ENCODE results near the gene KRT82. TPM values are rescaled to one million over a fixed set of nuclear protein-coding genes. Genes with fewer than 3 reads are reported as not detected.

KRT82 gene
- total RNA-seq, 4 donors from 2014 or later: 0.46 to 10.3 TPM; not detected in 2

DNA sequence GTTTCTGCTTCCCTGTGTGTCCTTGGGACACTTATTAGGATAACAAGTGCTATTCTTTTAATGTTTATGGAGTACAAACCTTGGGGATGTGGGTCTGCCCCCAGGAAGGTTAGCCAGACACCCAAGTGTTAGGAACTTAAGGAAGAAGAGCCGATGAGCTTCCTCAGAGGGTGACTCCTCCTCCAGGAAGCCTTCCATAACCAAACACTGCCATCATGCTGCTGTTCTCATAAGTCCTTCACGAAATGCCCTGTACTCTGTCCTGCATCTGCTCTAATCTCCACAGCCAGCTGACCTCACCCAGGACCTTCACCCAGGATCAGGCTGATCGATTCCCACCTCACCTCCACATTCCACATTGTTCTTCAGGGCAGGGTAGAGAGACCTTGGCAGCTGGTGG is 37.6 kb downstream of the KRT82 start:
- 63 to 92% methylated on average over 3 of the region's 3 CpGs for WGBS, 2 donors
- TF ChIP-seq POLR2A (IDR thresholded peaks at IDR 0.05): no peak
- TF ChIP-seq, protein P1, sequence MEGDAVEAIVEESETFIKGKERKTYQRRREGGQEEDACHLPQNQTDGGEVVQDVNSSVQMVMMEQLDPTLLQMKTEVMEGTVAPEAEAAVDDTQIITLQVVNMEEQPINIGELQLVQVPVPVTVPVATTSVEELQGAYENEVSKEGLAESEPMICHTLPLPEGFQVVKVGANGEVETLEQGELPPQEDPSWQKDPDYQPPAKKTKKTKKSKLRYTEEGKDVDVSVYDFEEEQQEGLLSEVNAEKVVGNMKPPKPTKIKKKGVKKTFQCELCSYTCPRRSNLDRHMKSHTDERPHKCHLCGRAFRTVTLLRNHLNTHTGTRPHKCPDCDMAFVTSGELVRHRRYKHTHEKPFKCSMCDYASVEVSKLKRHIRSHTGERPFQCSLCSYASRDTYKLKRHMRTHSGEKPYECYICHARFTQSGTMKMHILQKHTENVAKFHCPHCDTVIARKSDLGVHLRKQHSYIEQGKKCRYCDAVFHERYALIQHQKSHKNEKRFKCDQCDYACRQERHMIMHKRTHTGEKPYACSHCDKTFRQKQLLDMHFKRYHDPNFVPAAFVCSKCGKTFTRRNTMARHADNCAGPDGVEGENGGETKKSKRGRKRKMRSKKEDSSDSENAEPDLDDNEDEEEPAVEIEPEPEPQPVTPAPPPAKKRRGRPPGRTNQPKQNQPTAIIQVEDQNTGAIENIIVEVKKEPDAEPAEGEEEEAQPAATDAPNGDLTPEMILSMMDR (IDR thresholded peaks at IDR 0.05): no peak
- intact Hi-C loops (cut with DNase I; ENCODE audit: low total_unique reads): no loop called here
- DNase-seq (ENCODE audit: low spot score in 2 of 2): no peak
- no peak overlapping the region for H3K4me3 ChIP-seq (ENCODE audit: low read depth, poor library complexity, severe bottlenecking)

DNA sequence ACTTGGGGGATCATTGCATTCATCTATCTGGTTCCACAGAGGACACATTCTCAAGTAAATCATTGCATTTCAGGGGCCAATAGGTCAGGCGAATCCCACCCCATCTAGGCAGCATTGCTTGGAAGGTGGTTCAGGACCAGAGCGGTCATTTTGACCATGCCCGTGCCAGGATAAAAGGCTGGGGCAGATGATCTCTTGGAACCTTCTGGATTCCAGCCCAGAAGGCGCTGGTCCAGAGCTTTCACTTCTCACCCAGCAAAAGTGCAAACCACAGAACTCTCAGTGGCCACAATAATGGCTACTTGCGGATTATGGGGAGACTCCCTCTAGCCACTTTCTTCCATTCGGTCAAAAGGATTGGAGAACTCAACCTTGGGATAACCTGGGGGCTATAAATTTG is 38.3 kb downstream of the KRT82 start:
- H3K4me3 ChIP-seq (ENCODE audit: low read depth, poor library complexity, severe bottlenecking): no peak overlapping the region
- DNase-seq (ENCODE audit: low spot score in 2 of 2): no peak
- 84 to 90% methylated on average over 6 of the region's 6 CpGs for WGBS, 2 donors
- TF ChIP-seq POLR2A (IDR thresholded peaks at IDR 0.05): no peak
- TF ChIP-seq, protein P1 (IDR thresholded peaks at IDR 0.05): no peak
- intact Hi-C loops (cut with DNase I; ENCODE audit: low total_unique reads): no loop called here

DNA sequence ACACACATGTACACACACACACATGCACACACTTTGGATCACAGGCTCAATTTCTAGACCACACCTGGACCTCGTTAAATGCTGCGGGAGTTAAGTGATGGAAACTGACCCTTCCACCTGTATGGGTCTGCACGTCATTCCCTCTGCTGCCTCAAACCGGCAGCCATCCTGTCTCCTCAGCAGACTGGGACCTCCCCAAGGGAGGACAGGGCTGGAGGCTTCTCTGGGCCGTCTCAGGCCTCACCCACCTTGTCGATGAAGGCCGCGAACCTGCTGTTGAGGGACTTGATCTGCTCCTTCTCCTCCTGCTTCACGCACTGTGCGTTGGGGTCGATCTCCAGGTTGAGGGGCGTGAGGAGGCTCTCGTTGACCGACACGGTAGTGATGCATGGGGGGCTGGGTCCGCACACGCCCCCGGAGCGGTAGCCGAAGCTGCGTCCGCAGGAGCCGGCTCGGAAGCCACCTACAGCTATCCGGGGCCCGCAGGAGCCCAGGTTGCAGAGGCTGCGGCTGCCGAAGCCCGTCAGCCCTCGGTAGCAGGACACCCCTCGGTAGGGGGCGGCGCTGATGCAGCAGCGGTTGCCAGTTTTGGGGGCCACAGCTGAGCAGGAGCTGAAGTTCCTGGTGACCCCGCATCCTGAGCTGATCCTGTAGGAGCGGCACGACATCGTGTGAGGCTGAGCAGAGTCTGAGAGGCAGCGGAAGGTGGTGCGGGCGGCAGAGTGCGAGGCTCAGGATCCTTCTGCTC is 39.2 kb downstream of the KRT82 start, which contains the start of gene KRT85:
TSS of gene KRT85 (minus strand) at position 744 of the 748 bp plus-strand sequence. CDS start at position 668, 76 bp downstream.
- no peak for DNase-seq (ENCODE audit: low spot score in 2 of 2)
- WGBS, 2 donors: 90% methylated on average over 24 to 36 of the region's 42 CpGs
- intact Hi-C loops (cut with DNase I; ENCODE audit: low total_unique reads): no loop called here
- H3K4me3 ChIP-seq (ENCODE audit: low read depth, poor library complexity, severe bottlenecking): no peak within 1 kb of the TSS
- TF ChIP-seq POLR2A (IDR thresholded peaks at IDR 0.05): no peak
- TF ChIP-seq, protein P1 (IDR thresholded peaks at IDR 0.05): no peak

DNA sequence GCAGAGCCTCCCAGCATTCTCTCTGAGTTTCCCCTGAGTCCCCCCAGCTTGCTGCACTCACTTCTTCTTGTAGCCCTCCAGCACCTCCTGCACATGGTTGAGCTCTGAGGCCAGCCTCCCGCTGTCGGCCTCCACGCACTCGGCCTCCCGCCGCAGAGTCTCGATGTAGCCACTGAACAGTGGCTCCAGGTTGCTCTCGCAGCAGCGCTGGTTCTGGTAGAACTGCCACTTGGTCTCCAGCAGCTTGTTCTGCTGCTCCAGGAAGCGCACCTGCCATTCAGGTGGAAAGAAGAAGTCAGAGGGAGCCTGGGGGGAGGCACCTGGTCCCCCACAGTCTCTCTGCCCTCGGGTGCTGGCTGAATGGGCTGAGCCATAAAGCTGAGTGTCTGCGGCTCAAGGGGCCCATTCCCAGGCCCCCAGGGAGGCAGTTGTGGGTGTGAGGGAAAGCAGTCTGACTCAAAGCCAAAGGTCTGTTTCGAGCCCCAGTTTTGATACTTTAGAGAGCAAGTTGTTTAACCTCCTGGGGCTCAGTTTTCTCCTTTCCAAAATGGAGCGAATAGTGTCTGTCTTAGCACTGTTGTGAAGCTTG is 41.1 kb downstream of the KRT82 start:
- intact Hi-C loops (cut with DNase I; ENCODE audit: low total_unique reads): no loop called here
- no peak for DNase-seq (ENCODE audit: low spot score in 2 of 2)
- no peak overlapping the region for H3K4me3 ChIP-seq (ENCODE audit: low read depth, poor library complexity, severe bottlenecking)
- TF ChIP-seq, protein P1 (IDR thresholded peaks at IDR 0.05): no peak
- no peak for TF ChIP-seq POLR2A (IDR thresholded peaks at IDR 0.05)
- 79 to 85% methylated on average over 14 of the region's 14 CpGs for WGBS, 2 donors

DNA sequence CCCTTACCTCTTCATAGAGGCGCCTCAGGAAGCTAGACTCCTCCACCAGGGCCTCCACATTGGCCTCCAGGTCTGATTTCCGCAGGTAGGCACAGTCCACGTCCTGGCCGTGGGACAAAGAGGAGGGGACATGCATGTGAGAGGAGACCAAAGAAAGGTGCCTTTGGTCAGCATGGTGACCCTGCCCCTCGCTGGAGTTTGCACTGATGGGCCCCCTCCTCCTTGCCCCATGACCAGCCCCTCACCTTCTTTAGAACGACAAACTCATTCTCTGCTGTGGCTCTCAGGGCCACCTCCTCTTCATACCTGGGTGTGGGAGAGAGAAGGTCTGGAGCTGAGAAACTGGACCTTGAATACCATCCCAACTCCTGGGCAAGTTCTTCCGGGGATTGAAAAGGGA is 42.1 kb downstream of the KRT82 start:
- H3K4me3 ChIP-seq (ENCODE audit: low read depth, poor library complexity, severe bottlenecking): no peak overlapping the region
- WGBS, 2 donors: 82 to 92% methylated on average over 7 of the region's 7 CpGs
- DNase-seq (ENCODE audit: low spot score in 2 of 2): peak in 1 of 2 donors; percentile 82
- TF ChIP-seq POLR2A (IDR thresholded peaks at IDR 0.05): no peak
- TF ChIP-seq, protein P1 (IDR thresholded peaks at IDR 0.05): no peak
- intact Hi-C loops (cut with DNase I; ENCODE audit: low total_unique reads): no loop called here

Measured in lower leg skin (tissue), 4 donors.